Measurements from ENCODE around the gene CYB561A3.

Gene CYB561A3

DNA sequence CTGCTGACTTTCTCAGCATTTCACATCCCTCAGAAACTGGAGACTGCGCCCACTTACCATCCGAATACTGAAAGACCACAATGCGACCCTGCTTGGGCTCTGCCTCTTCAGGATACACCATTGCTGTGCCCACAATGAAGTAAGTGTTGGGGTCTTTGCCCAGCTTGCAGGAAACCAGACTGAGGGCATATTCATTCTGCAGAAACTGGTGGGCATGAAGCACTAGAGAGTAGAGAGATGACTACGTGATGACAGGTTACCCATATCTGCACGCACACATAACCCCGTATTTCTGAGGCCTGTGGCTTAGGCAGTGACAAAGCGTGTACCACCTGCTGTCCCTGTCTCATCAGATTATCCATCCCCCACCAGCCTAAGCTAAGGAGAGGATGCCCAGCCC, 51.9 kb downstream of the CYB561A3 start:
- no peak for DNase-seq

DNA sequence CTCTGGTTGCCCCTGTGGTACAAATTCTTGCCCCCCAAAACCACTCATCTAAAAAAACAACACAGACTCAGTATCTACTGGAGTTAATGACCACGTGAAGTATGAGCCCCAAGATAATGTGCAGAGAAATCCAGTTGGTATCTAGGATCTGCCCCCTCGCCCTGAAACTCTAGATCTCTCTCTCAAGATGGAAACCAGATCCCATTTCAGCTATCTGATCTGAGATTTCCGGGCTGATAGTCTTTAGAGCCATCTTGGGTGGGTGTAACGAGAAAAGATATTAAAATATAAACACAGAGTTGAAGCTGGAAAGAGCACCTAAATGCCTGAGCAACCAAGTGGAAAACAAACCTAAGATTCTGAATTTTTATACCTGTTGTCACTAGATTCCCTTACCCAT, 52.5 kb downstream of the CYB561A3 start:
- DNase-seq = no peak

DNA sequence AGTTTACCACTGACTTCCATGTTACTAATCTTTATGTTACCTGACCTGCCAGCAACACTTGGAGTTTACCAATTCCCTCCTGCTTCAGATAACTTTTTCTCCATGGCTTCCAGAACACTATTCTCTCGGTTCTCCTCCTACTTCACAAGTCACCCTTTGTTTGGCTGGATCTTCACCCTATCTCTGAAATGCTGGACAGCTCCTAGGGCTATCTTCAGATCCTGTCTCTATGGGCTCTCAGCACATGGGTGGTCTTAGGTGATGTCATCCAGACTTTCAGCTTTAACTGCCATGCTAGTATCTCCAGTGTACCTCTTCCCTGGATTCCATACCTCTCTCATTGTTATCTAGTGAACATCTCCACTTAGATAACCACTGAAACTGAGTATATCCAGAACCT, 54.3 kb downstream of the CYB561A3 start:
- no peak for DNase-seq

DNA sequence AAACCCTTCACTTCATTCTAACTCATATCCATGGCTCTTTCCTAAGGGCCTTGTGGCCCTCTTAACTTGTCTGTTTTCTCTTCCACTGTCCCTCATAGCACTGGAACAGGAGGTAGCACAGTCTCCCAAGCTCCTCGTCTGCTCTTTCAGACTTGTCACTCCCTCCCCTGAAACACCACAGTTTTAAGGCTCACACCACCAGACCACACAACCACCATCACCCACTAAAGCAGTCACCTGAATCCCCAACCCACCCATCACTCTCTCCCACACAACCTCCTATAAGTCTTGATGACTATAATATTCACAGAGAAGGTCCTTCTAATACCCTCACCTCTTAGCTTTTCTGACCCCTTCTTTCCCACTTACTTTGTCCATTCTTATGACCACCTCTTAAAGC, 55.5 kb downstream of the CYB561A3 start:
- no peak for DNase-seq

DNA sequence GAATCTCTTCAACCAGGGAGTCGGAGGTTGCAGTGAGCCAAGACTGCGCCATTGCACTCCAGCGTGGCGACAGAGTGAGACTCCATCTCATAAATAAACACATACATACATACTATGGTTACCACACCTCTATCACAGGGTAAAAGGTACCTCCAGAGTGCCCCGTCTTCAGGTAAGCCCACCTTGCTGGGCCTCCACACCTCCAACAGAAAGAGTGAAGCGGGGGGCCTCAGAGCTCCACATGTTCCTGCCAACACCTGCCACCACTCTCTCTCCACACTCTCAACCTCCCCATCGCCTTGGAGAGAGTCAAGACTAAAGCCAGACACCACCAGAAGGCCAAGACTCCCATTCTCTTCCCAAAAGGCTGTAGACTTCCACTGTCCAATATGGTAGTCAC, 56.3 kb downstream of the CYB561A3 start:
- DNase-seq = no peak

DNA sequence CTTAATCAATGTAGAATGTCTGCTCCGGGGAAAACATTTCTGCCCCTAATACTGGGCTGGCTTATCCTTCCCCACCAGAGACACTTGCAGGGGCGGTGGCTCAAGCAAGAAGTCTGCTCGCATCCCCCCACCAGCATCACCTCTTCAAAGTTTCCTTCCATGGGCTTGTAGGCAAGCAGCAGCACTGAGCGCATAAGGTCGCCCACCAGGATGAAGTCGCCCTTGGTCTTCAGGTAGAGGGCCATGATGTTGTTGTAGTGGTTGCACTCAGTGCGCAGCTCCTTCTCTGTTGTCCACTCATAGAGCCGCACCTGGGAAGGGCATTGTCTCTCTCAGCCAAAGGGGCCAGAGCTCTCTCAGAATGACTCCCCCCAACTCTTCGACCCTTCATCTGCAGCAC, 58.0 kb downstream of the CYB561A3 start:
- DNase-seq = no peak

DNA sequence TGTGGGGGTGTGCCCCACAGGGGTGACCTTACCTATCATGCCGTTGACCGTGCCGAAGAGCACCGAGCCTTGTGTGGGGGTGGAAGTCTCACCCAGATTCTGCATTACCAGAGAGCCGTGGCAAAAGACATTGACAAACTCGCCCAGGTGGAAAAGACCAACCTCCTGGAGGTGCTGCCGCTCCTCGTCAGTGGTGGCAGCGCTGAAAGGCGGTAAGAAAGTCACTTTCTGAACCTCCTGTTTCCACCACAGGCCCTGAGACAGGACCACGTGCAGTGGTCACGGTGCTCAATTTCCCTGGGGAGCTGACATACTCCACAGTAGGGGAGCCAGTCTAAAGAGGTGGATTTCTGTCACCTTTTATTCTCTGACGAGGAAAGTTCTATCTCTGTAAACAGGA, 59.1 kb downstream of the CYB561A3 start:
- DNase-seq = no peak
